ENCODE results near the gene FOXRED1. TPM values are rescaled to one million over a fixed set of nuclear protein-coding genes. Genes with fewer than 3 reads are reported as not detected.

Gene FOXRED1
- total RNA-seq, 1 experiment from 2014 or later = 67.5 TPM

- no peak for TF ChIP-seq CTCF (conservative IDR thresholded peaks at IDR 0.05)
- DNase-seq = no peak
Measured at GRCh38 chr11:126262216-126262615, 6.7 kb upstream of the FOXRED1 start.

More at GRCh38 chr11:126262216-126262615, 6.7 kb upstream of the FOXRED1 start:
- Mint-ChIP-seq H3K4me3 (no peak overlapping the region), H3K4me1 (no peaks in the 10 kb centered on the region), H3K27ac (no peak overlapping the region), H3K36me3 (ENCODE audit: insufficient read depth in 1 of 3, low read depth in 3 of 3) (peaks cover 39 to 80% (median 65%) of the 10 kb centered on the region in 3 experiments), H3K9me3 (no peaks in the 10 kb centered on the region), H3K27me3 (ENCODE audit: low read depth) (peaks cover 2% of the 10 kb centered on the region; the same call in 1 of the 2 replicates)
- no peak overlapping the region for H4K8ac ChIP-seq (replicated peaks; ENCODE audit: insufficient read length, low read depth, low read length)
- H3K27me3 ChIP-seq (ENCODE audit: insufficient read depth, low read length) = no peaks in the 10 kb centered on the region
- H4K20me1 ChIP-seq (ENCODE audit: control insufficient read depth, insufficient read depth, insufficient read length) = no peaks in the 10 kb centered on the region
- no peak overlapping the region for H3K18ac ChIP-seq (ENCODE audit: insufficient read length, low read depth, low read length)
- no peaks in the 10 kb centered on the region for H3K79me1 ChIP-seq (ENCODE audit: insufficient read depth, low read depth, low read length, poor library complexity, severe bottlenecking)
- no peak overlapping the region for H2BK5ac ChIP-seq (ENCODE audit: insufficient read length, low read length)
- H3K79me2 ChIP-seq (ENCODE audit: insufficient read depth, low read length) = no peaks in the 10 kb centered on the region
- no peak overlapping the region for H3K23ac ChIP-seq (ENCODE audit: insufficient read length, low read depth, low read length)
- H3K56ac ChIP-seq (ENCODE audit: insufficient read length, low read depth, low read length) = no peak overlapping the region
- no peak overlapping the region for H2BK20ac ChIP-seq (ENCODE audit: low read depth, low read length, poor library complexity, severe bottlenecking)
- no peak overlapping the region for H2AK5ac ChIP-seq (ENCODE audit: insufficient read length, low read length)
- H3K23me2 ChIP-seq (ENCODE audit: insufficient read length, low read depth, low read length, poor library complexity, severe bottlenecking) = no peaks in the 10 kb centered on the region
- no peak overlapping the region for H2BK12ac ChIP-seq (ENCODE audit: insufficient read length, low read depth, low read length)
- H3K4me1 ChIP-seq (ENCODE audit: insufficient read depth, low read length) = no peaks in the 10 kb centered on the region
- H3K27ac ChIP-seq (ENCODE audit: insufficient read length, low read depth, low read length) = no peak overlapping the region
- WGBS (ENCODE audit: extremely low coverage, insufficient read length, low lambda C conversion rate) = no CpG with 5 or more reads among the region's 6 CpGs
- no peak overlapping the region for H4K91ac ChIP-seq (ENCODE audit: insufficient read length, low read depth, low read length)
- no peak overlapping the region for H3K9ac ChIP-seq (ENCODE audit: extremely low read depth, insufficient read length, low read length)
- no peaks in the 10 kb centered on the region for H3K9me3 ChIP-seq (ENCODE audit: control insufficient read depth, low read depth, low read length)
- H3K4me2 ChIP-seq (ENCODE audit: insufficient read depth, insufficient read length, low read length) = no peak overlapping the region
- H3T11ph ChIP-seq (ENCODE audit: low read length) = no peak overlapping the region
- no peak overlapping the region for H3K4ac ChIP-seq (ENCODE audit: low read depth, low read length)
- no peak overlapping the region for H4K5ac ChIP-seq (ENCODE audit: insufficient read length, low read depth, low read length)
- no peak overlapping the region for H2BK120ac ChIP-seq (ENCODE audit: low read depth, low read length, poor library complexity, severe bottlenecking)
- no peak overlapping the region for H3K14ac ChIP-seq (ENCODE audit: insufficient read depth, low read length)
- no peak overlapping the region for H2AFZ ChIP-seq (ENCODE audit: low read length)
- no peak overlapping the region for H2BK15ac ChIP-seq (ENCODE audit: low read depth, low read length)
